Suppressor macrophage treated with lipopolysaccharide for 1 hour (primary cell): ENCODE results near the gene CRY1.

Source experiments
- DNase-seq, 3 donors: peaks; one replicate each; pipeline ENCODE4 v3.0.0-alpha.2; 2020 to 2022

Gene CRY1

GRCh38 chr12:107093417-107094182, at the start of gene CRY1:
CRY1 (minus strand) TSS chr12:107093549; CDS start chr12:107092961, 588 bp downstream.
- peak; percentile 95 to 99 (median 98) for DNase-seq

GRCh38 chr12:107139787-107140186, 46.4 kb upstream of the CRY1 start:
- no peak for DNase-seq

DNA sequence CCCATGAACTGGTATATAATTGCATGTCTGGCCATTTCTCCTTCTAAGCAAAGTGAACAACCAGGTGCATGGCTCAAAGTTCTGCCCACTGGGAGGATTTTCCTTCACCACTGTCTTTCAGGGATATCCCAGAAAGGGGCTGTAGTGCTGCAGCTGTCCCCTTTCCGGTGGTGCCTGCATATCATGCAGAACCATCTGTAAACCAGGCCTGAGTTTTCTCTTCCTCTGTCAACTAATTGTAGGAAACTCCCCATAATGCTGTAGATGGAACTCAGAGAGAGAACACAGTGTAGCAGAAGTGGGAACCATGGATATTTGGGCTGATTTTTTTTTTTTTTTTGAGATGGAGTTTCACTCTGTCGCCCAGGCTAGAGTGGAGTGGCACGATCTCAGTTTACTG, 45.6 kb upstream of the CRY1 start:
- DNase-seq = no peak

- no peak for DNase-seq
Observed at GRCh38 chr12:107135177-107135576, 41.8 kb upstream of the CRY1 start.

- peak; percentile 35 to 43 (median 38) for DNase-seq
Observed at GRCh38 chr12:107134558-107134957, 41.2 kb upstream of the CRY1 start.

- no peak for DNase-seq
Observed at GRCh38 chr12:107133462-107133861, 40.1 kb upstream of the CRY1 start.

DNA sequence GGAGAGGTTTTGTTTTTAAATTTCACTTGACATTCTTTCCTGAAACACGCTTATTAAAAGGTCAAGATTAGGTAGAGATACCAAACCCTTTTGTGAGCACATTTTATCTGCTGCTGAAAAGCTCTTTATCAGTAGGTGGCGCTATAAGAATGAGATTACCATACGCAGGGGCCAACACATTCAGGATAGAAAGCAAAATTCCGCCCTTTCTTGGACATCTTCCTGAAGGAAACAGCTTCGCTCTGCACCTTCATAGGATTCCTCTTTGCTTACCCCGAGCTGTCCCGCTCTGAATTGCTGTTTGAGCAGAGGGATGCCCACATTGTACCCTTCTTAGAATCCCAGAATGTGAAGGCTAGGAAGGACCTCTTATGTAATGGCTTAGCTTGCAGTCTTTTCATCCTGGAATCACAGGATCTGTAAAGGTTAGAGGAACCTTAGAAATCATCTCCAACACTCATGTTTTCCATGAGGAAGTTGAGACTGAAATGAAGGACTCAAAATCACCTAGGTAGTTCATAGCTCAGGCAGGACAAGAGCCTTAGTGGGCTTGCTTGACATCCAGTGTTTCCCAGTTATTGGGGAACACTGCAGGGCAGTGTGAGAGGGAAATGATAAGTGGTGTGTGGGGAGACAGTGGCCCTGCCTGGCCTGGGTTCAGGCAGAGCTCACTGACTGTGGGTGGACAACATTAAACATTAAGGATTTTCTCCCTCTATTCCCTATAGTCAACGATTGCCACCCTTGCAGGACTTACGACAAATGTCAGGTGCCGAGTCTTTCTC, 38.7 kb upstream of the CRY1 start:
- DNase-seq = peak; percentile 59 to 80 (median 64)

- no peak for DNase-seq
Observed at GRCh38 chr12:107130830-107131611, 37.7 kb upstream of the CRY1 start.

DNA sequence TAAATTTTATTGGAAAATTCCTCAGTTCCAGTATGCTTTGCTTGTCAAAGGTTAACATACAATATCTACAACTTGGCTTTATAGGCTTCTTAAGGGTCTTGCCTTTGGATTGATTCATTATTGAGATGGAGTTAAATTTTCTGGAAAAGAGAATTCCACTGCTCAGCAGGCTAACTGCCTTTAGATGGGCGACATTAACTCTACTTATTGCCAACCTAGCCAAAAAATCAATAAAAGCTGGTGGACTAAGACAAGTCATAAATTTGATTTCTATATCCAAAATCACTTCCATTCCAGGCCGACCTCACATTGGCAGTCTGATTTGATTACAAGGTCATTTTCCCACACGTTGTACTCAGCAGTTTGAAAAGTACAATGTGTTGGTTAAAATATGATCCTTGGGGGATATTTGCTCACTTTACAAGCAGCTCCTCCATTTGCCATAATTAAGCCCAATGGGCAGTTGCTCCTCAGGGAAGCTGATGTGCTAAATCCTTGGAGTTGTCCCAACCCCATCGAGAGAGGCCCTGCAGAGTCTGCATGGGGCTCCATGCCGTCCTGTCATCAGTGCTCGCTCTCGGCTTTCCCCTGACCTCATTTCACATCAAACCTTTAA, 36.1 kb upstream of the CRY1 start:
- no peak for DNase-seq

- no peak for DNase-seq
Observed at GRCh38 chr12:107127482-107128430, 34.4 kb upstream of the CRY1 start.

- peak in 2 of 3 donors; percentile 22 to 28 for DNase-seq
Observed at GRCh38 chr12:107126796-107127481, 33.6 kb upstream of the CRY1 start.

GRCh38 chr12:107125833-107126232, 32.5 kb upstream of the CRY1 start:
- no peak for DNase-seq

GRCh38 chr12:107122452-107122958, 29.2 kb upstream of the CRY1 start:
- no peak for DNase-seq

DNA sequence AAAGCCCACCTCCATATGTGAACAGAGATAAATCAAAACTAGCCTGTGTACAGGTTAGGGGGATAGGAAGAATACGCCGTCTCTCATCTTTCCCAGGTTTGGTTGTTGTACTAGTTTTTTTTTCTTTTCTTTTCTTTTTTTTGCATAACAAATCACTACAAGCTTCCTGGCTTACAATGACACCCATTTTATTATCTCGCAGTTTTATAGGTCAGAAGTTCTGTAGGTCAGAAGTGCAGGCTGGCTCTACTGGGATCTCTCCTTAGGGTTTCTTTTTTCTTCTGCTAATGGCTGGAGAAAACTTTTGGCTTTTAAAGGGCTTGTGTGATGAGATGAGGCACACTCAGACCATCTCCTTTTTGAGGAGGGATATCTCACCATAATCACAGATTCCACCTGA, 25.7 kb upstream of the CRY1 start:
- no peak for DNase-seq

GRCh38 chr12:107118624-107119023, 25.3 kb upstream of the CRY1 start:
- DNase-seq = no peak

GRCh38 chr12:107115119-107115518, 21.8 kb upstream of the CRY1 start:
- no peak for DNase-seq

DNA sequence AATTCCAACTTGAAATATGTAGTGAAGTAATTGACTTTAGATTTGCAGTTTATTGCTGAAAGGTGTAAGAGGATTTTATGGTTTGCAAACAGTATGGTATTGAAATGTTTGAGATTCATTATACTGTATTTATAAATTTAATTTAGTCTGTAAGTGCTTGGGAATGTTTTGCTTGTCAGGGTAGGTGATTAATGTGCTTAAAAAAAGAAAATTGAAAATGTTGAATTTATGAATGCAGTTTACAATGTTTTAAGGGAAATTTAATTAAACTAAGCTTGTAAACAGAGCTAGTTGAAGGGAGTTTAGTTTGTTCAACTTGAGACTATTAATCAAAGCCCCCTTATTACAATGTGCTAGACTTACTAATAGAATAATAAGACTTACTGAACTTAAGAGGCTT, 18.0 kb upstream of the CRY1 start:
- DNase-seq = no peak

GRCh38 chr12:107109726-107110719, 16.7 kb upstream of the CRY1 start:
- no peak for DNase-seq

- no peak for DNase-seq
Observed at GRCh38 chr12:107108995-107109508, 15.7 kb upstream of the CRY1 start.
